Heart left ventricle (tissue), 13 donors: Measurements from ENCODE around the gene EPHA6.

ENCODE experiments used
- POLR2A ChIP-seq, 2 donors: fragments of 450-650 bp; IDR thresholded peaks; one replicate each; pipeline ENCODE4 v1.6.1; 2017; ENCODE audit warnings: antibody characterized with exemption in 2 of 2, mild to moderate bottlenecking in 2 of 2, moderate library complexity in 2 of 2
- TF ChIP-seq, protein P1 (sequence below), 12 donors: fragments of 200-600 bp; sonication (generic) in 4 of 12; IDR thresholded peaks; one replicate each; pipeline versions ENCODE4 v1.5.0 to v1.8.0; 2018 to 2022; ENCODE audit warnings: antibody characterized with exemption in 12 of 12, mild to moderate bottlenecking in 5 of 12
- donor health status: ischemic (EF 13 %, LVEDD 7.1; RV severe dilation, severe dysfunction).
- donor health status: DM: no; HTN: yes; CAD: no.
- donor health status: DM: no; HTN: no; CAD: no.
- donor health status: ischemic (EF 25% LVEDD 6.9; RV normal size, moderate dysfunction).
- donor health status: ischemic (EF 25% LVEDD 5.7; RV mildly dilated, moderate dysfunction).
- donor health status: ischemic (EF 35%, LVEDD 5.7; RV mildly dilated, moderate dysfunction).
- donor health status: nonischemic (EF 11% LVEDD 7.7; RV severe dilation, severe dysfunction).
- donor health status: DM: yes; HTN: yes; CAD: no.
- donor health status: PGD.
- donor health status: ischemic (EF 29% LVEDD 5.4; RV normal size, mild dysfunction).
- donor health status: nonischemic (EF 23%, LVEDD 6.1; RV moderate dilation, normal function).

DNA sequence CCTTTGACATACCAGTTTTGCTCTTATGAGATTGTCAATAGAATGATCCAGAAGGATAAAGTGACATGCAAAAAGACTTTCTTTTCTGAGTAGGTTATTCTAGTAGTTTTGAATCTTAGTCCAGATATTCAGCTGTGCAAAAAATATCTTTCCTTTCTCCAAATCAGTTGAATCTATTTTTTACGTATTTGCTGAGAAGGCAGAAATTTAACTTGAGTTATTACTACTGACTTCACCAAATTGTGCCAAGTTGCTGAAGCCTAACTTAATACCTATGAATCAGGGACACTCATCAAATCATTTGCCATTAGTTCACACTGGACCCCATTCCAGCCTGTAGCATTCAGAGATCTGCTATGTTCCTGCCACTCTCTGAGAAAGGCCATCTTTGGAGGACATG, 215.6 kb downstream of the EPHA6 start:
- TF ChIP-seq, protein P1, sequence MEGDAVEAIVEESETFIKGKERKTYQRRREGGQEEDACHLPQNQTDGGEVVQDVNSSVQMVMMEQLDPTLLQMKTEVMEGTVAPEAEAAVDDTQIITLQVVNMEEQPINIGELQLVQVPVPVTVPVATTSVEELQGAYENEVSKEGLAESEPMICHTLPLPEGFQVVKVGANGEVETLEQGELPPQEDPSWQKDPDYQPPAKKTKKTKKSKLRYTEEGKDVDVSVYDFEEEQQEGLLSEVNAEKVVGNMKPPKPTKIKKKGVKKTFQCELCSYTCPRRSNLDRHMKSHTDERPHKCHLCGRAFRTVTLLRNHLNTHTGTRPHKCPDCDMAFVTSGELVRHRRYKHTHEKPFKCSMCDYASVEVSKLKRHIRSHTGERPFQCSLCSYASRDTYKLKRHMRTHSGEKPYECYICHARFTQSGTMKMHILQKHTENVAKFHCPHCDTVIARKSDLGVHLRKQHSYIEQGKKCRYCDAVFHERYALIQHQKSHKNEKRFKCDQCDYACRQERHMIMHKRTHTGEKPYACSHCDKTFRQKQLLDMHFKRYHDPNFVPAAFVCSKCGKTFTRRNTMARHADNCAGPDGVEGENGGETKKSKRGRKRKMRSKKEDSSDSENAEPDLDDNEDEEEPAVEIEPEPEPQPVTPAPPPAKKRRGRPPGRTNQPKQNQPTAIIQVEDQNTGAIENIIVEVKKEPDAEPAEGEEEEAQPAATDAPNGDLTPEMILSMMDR (IDR thresholded peaks at IDR 0.05), result no peak
- no peak for TF ChIP-seq POLR2A (IDR thresholded peaks at IDR 0.05)
